Measurements from ENCODE around the gene HSD17B3.

DNA sequence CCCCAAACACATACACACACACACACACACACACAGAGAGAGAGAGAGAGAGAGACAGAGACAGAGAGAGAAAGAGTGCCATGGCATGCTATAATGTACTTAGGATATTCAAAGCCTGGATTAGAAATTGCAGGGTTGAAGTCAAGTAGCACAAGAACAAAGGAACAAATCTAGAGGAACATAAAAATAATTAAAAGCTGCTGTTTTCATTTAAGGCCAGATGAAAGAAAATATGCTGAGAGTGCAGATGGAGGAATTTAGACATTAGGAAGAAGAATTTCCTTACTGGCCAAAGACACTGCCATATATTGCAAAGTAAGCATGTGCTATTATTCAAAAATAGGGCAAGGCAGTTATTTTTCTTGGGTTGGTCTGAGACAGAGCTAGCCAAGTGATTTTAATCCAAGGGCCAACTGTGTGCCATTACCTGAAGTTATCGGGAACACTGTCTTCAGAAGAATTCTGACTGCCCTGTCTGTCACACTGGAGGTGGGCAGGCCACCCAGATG is 31.7 kb downstream of the HSD17B3 start:
- TF ChIP-seq, protein P1, sequence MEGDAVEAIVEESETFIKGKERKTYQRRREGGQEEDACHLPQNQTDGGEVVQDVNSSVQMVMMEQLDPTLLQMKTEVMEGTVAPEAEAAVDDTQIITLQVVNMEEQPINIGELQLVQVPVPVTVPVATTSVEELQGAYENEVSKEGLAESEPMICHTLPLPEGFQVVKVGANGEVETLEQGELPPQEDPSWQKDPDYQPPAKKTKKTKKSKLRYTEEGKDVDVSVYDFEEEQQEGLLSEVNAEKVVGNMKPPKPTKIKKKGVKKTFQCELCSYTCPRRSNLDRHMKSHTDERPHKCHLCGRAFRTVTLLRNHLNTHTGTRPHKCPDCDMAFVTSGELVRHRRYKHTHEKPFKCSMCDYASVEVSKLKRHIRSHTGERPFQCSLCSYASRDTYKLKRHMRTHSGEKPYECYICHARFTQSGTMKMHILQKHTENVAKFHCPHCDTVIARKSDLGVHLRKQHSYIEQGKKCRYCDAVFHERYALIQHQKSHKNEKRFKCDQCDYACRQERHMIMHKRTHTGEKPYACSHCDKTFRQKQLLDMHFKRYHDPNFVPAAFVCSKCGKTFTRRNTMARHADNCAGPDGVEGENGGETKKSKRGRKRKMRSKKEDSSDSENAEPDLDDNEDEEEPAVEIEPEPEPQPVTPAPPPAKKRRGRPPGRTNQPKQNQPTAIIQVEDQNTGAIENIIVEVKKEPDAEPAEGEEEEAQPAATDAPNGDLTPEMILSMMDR (IDR thresholded peaks at IDR 0.05), result no peak
- no peak for TF ChIP-seq POLR2A (IDR thresholded peaks at IDR 0.05)

Data from heart left ventricle (tissue), 13 donors.